H1 (cell line): ENCODE data around the gene HK1. TPM values are rescaled to one million over a fixed set of nuclear protein-coding genes. Genes with fewer than 3 reads are reported as not detected.

ENCODE experiments used
- CTBP2 ChIP-seq: IDR thresholded peaks from 2 replicates; pipeline ENCODE4 v1.7.0; 2011; ENCODE audit warnings: borderline replicate concordance, mild to moderate bottlenecking, moderate library complexity, mixed read lengths, low read length; ENCODE audit not compliant: insufficient read depth, insufficient read length
- EP300 ChIP-seq, 2 experiments: IDR thresholded peaks; 1 replicate in 1 of 2; 2 replicates in 1 of 2; pipeline ENCODE4 v1.6.1; 2011 to 2012; ENCODE audit warnings: low read depth in 2 of 2, low read length in 2 of 2, mild to moderate bottlenecking in 2 of 2, borderline replicate concordance in 1 of 2, inconsistent platforms in 1 of 2, moderate library complexity in 1 of 2
- FOSL1 ChIP-seq: IDR thresholded peaks from 2 replicates; pipeline ENCODE4 v1.6.1; 2011; ENCODE audit warnings: mild to moderate bottlenecking, low read depth, low read length, moderate library complexity; ENCODE audit not compliant: insufficient read depth
- HDAC6 ChIP-seq: IDR thresholded peaks from one replicate; pipeline ENCODE4 v1.7.1; 2012; ENCODE audit warnings: low read depth, mild to moderate bottlenecking, inconsistent platforms, low read length, moderate library complexity
- JUND ChIP-seq: IDR thresholded peaks from 2 replicates; pipeline ENCODE4 v1.6.1; 2011; ENCODE audit warnings: mild to moderate bottlenecking, improper control_type of control experiment, low read length
- NRF1 ChIP-seq: IDR thresholded peaks from 2 replicates; pipeline ENCODE4 v1.6.1; 2011; ENCODE audit warnings: mild to moderate bottlenecking, low read depth, low read length, improper control_type of control experiment
- PHF8 ChIP-seq: fragments of 200-600 bp; sonication (generic); conservative IDR thresholded peaks from 2 replicates; pipeline ENCODE4 v1.7.1; 2012; ENCODE audit warnings: low read depth, mild to moderate bottlenecking, inconsistent platforms, low read length, moderate library complexity
- POU5F1 ChIP-seq: IDR thresholded peaks from 2 replicates; pipeline ENCODE4 v1.6.1; 2011; ENCODE audit warnings: low read depth, mild to moderate bottlenecking, low read length, moderate library complexity
- RNF2 ChIP-seq: fragments of 200-900, 300-1000 bp; sonication (generic); IDR thresholded peaks from 2 replicates; pipeline ENCODE4 v1.7.1; 2016; ENCODE audit warnings: borderline replicate concordance, low read depth, mild to moderate bottlenecking, antibody characterized with exemption, low read length; ENCODE audit not compliant: poor library complexity, severe bottlenecking; ENCODE audit errors: missing control alignments
- SIX5 ChIP-seq: IDR thresholded peaks from 2 replicates; pipeline ENCODE4 v1.6.1; 2011; ENCODE audit warnings: mild to moderate bottlenecking, low read depth, low read length
- SP4 ChIP-seq: IDR thresholded peaks from 2 replicates; pipeline ENCODE4 v1.6.1; 2012; ENCODE audit warnings: low read length, inconsistent platforms
- polyA plus RNA-seq, 7 experiments: library from polyadenylated mRNA; depleted of rRNA in 3 of 7; stranded (reverse) in 5 of 7; unstranded in 2 of 7; fragments of >200 nt in 5 of 7; fragments of 200-250 nt in 2 of 7; gene quantifications; 1 replicate in 5 of 7; 2 replicates in 1 of 7; 4 replicates in 1 of 7; pipeline versions ENCODE4 v1.2.1 to v1.2.3, GENCODE V29; 2011 to 2013; ENCODE audit warnings: missing spikeins in 2 of 7, mixed read lengths in 2 of 7
- total RNA-seq: library from RNA; stranded (reverse); fragmentation: NEBNext Ultra II Directional; extraction: Animal tissue kit (Norgen Biotek cat#: 25700); gene quantifications from 2 replicates; pipeline ENCODE4 v1.2.1, GENCODE V29; 2021
- TF ChIP-seq, protein P1 (sequence below): fragments of 300-600 bp; sonication (generic); IDR thresholded peaks from 2 replicates; pipeline ENCODE4 v1.7.1; 2012; ENCODE audit warnings: low read length, moderate library complexity, mild to moderate bottlenecking, inconsistent platforms; ENCODE audit not compliant: insufficient replicate concordance

The HK1 gene
- total and polyA plus RNA-seq, 2 of the 8 experiments (the other 6 are each of a cell fraction or from before 2014, with no cell fraction given), result 55.8 to 247 TPM

DNA sequence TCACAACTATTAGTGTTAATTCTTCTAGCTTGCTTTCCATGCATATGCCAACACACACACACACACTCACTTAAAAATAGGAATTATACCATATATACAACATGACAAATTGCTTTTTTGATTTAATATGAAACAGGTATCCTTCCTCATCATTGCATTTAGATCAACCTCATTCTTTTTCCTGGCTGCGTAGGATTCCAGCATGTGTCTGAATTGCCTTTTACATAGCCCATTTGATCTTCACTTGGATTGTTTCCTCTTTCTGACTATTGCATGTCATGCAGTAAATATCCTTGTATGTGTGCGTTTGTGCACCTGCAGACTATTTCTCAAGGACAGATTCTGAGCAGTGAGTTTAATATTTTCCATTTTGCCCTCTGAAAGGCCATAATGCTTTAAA is 110.2 kb downstream of the HK1 start (continued):
- TF ChIP-seq, protein P1, sequence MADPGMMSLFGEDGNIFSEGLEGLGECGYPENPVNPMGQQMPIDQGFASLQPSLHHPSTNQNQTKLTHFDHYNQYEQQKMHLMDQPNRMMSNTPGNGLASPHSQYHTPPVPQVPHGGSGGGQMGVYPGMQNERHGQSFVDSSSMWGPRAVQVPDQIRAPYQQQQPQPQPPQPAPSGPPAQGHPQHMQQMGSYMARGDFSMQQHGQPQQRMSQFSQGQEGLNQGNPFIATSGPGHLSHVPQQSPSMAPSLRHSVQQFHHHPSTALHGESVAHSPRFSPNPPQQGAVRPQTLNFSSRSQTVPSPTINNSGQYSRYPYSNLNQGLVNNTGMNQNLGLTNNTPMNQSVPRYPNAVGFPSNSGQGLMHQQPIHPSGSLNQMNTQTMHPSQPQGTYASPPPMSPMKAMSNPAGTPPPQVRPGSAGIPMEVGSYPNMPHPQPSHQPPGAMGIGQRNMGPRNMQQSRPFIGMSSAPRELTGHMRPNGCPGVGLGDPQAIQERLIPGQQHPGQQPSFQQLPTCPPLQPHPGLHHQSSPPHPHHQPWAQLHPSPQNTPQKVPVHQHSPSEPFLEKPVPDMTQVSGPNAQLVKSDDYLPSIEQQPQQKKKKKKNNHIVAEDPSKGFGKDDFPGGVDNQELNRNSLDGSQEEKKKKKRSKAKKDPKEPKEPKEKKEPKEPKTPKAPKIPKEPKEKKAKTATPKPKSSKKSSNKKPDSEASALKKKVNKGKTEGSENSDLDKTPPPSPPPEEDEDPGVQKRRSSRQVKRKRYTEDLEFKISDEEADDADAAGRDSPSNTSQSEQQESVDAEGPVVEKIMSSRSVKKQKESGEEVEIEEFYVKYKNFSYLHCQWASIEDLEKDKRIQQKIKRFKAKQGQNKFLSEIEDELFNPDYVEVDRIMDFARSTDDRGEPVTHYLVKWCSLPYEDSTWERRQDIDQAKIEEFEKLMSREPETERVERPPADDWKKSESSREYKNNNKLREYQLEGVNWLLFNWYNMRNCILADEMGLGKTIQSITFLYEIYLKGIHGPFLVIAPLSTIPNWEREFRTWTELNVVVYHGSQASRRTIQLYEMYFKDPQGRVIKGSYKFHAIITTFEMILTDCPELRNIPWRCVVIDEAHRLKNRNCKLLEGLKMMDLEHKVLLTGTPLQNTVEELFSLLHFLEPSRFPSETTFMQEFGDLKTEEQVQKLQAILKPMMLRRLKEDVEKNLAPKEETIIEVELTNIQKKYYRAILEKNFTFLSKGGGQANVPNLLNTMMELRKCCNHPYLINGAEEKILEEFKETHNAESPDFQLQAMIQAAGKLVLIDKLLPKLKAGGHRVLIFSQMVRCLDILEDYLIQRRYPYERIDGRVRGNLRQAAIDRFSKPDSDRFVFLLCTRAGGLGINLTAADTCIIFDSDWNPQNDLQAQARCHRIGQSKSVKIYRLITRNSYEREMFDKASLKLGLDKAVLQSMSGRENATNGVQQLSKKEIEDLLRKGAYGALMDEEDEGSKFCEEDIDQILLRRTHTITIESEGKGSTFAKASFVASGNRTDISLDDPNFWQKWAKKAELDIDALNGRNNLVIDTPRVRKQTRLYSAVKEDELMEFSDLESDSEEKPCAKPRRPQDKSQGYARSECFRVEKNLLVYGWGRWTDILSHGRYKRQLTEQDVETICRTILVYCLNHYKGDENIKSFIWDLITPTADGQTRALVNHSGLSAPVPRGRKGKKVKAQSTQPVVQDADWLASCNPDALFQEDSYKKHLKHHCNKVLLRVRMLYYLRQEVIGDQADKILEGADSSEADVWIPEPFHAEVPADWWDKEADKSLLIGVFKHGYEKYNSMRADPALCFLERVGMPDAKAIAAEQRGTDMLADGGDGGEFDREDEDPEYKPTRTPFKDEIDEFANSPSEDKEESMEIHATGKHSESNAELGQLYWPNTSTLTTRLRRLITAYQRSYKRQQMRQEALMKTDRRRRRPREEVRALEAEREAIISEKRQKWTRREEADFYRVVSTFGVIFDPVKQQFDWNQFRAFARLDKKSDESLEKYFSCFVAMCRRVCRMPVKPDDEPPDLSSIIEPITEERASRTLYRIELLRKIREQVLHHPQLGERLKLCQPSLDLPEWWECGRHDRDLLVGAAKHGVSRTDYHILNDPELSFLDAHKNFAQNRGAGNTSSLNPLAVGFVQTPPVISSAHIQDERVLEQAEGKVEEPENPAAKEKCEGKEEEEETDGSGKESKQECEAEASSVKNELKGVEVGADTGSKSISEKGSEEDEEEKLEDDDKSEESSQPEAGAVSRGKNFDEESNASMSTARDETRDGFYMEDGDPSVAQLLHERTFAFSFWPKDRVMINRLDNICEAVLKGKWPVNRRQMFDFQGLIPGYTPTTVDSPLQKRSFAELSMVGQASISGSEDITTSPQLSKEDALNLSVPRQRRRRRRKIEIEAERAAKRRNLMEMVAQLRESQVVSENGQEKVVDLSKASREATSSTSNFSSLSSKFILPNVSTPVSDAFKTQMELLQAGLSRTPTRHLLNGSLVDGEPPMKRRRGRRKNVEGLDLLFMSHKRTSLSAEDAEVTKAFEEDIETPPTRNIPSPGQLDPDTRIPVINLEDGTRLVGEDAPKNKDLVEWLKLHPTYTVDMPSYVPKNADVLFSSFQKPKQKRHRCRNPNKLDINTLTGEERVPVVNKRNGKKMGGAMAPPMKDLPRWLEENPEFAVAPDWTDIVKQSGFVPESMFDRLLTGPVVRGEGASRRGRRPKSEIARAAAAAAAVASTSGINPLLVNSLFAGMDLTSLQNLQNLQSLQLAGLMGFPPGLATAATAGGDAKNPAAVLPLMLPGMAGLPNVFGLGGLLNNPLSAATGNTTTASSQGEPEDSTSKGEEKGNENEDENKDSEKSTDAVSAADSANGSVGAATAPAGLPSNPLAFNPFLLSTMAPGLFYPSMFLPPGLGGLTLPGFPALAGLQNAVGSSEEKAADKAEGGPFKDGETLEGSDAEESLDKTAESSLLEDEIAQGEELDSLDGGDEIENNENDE, result no peak
- TF ChIP-seq CTBP2 (no peak), RNF2 (no peak), HDAC6 (no peak), SP4 (no peak), JUND (no peak), POU5F1 (no peak), EP300 (IDR thresholded peaks at IDR 0.05; ENCODE audit: borderline replicate concordance in 1 of 2, low read depth in 2 of 2, low read length in 2 of 2) (no peak), NRF1 (no peak), FOSL1 (no peak), SIX5 (no peak), PHF8 (no peak)
